ENCODE results near the gene FAM234B. TPM values are rescaled to one million over a fixed set of nuclear protein-coding genes. Genes with fewer than 3 reads are reported as not detected.

The FAM234B gene
- total RNA-seq, 1 experiment from 2014 or later: 20.8 TPM

- DNase-seq: no peak
- no peak overlapping the region for H2AFZ ChIP-seq (ENCODE audit: low read length)
- H2AK5ac ChIP-seq (ENCODE audit: insufficient read length, low read length): no peak overlapping the region
- no peak overlapping the region for H3K4me2 ChIP-seq (ENCODE audit: insufficient read depth, insufficient read length, low read length)
- no peak overlapping the region for H2BK12ac ChIP-seq (ENCODE audit: insufficient read length, low read depth, low read length)
- Mint-ChIP-seq H3K9me3 (peaks cover 0 to 3% of the 10 kb centered on the region in 2 experiments; a peak in 1 of 5 replicates), H3K36me3 (ENCODE audit: insufficient read depth in 1 of 3, low read depth in 3 of 3) (peaks cover 46 to 63% (median 57%) of the 10 kb centered on the region in 3 experiments), H3K4me3 (no peak overlapping the region), H3K27ac (no peak overlapping the region; a peak in 1 of 7 replicates), H3K4me1 (peaks cover 10 to 13% of the 10 kb centered on the region in 2 experiments), H3K27me3 (ENCODE audit: low read depth) (no peaks in the 10 kb centered on the region)
- H3K4ac ChIP-seq (ENCODE audit: low read depth, low read length): no peak overlapping the region
- no peaks in the 10 kb centered on the region for H4K20me1 ChIP-seq (ENCODE audit: control insufficient read depth, insufficient read depth, insufficient read length)
- no peaks in the 10 kb centered on the region for H3K79me1 ChIP-seq (ENCODE audit: insufficient read depth, low read depth, low read length, poor library complexity, severe bottlenecking)
- H2BK15ac ChIP-seq (ENCODE audit: low read depth, low read length): no peak overlapping the region
- H3K4me1 ChIP-seq (ENCODE audit: insufficient read depth, low read length): no peaks in the 10 kb centered on the region; the same call in 1 of the 2 replicates
- H3K18ac ChIP-seq (ENCODE audit: insufficient read length, low read depth, low read length): no peak overlapping the region
- no peak for TF ChIP-seq CTCF (conservative IDR thresholded peaks at IDR 0.05)
- no peaks in the 10 kb centered on the region for H3K79me2 ChIP-seq (ENCODE audit: insufficient read depth, low read length)
- no peaks in the 10 kb centered on the region for H3K9me3 ChIP-seq (ENCODE audit: control insufficient read depth, low read depth, low read length)
- H4K5ac ChIP-seq (ENCODE audit: insufficient read length, low read depth, low read length): no peak overlapping the region
- H3K9ac ChIP-seq (ENCODE audit: extremely low read depth, insufficient read length, low read length): no peak overlapping the region
- H2BK5ac ChIP-seq (ENCODE audit: insufficient read length, low read length): no peak overlapping the region
- no peak overlapping the region for H4K91ac ChIP-seq (ENCODE audit: insufficient read length, low read depth, low read length)
- no peak overlapping the region for H4K8ac ChIP-seq (replicated peaks; ENCODE audit: insufficient read length, low read depth, low read length)
- H3K23ac ChIP-seq (ENCODE audit: insufficient read length, low read depth, low read length): no peak overlapping the region
- WGBS (ENCODE audit: extremely low coverage, insufficient read length, low lambda C conversion rate): no CpG with 5 or more reads among the region's 3 CpGs
- H2BK120ac ChIP-seq (ENCODE audit: low read depth, low read length, poor library complexity, severe bottlenecking): no peak overlapping the region
- H3K27ac ChIP-seq (ENCODE audit: insufficient read length, low read depth, low read length): no peak overlapping the region
- H3K23me2 ChIP-seq (ENCODE audit: insufficient read length, low read depth, low read length, poor library complexity, severe bottlenecking): no peaks in the 10 kb centered on the region
- H3K56ac ChIP-seq (ENCODE audit: insufficient read length, low read depth, low read length): no peak overlapping the region
- no peaks in the 10 kb centered on the region for H3K27me3 ChIP-seq (ENCODE audit: insufficient read depth, low read length)
- no peak overlapping the region for H2BK20ac ChIP-seq (ENCODE audit: low read depth, low read length, poor library complexity, severe bottlenecking)
- no peak overlapping the region for H3K14ac ChIP-seq (ENCODE audit: insufficient read depth, low read length)
- H3T11ph ChIP-seq (ENCODE audit: low read length): no peak overlapping the region
These were observed 36.1 kb downstream of the FAM234B start for GRCh38 chr12:13080266-13080665.
